IMR-90 (cell line): ENCODE data around the gene MARS1. TPM values are rescaled to one million over a fixed set of nuclear protein-coding genes. Genes with fewer than 3 reads are reported as not detected.

Source experiments
- ATAC-seq: fragments of 200-7000 bp; cut with Tn5 transposase; 2 replicates; pipeline ENCODE4 v1.9.1; 2020; ENCODE audit warnings: low read depth, mild to moderate bottlenecking, moderate library complexity
- BruUV-seq: library from RNA; stranded (reverse); fragments of 400-500 nt; replicated peaks from 2 replicates; lab custom pipeline; 2021; lab: Mats Ljungman, UMichigan
- CTCF ChIA-PET: fragments of 300-600 bp; formaldehyde crosslinking; extraction: SDS; loops from one replicate; lab custom pipeline; 2021; ENCODE audit warnings: antibody characterized with exemption; lab: Yijun Ruan, JAX
- POLR2A ChIA-PET: fragments of 300-600 bp; sonication (Branson Sonifier 250); formaldehyde crosslinking; loops from one replicate; lab custom pipeline; 2022; ENCODE audit warnings: antibody characterized with exemption; ENCODE audit not compliant: unreplicated experiment; lab: Charles Lee
- DNase-seq: peaks from one replicate; pipeline ENCODE4 v3.0.0; 2013
- H2AFZ ChIP-seq: replicated peaks from 2 replicates; pipeline ENCODE3; 2013; ENCODE audit warnings: low read length, mild to moderate bottlenecking; ENCODE audit not compliant: poor library complexity
- H2AK5ac ChIP-seq: 2 replicates; pipeline ENCODE4 v1.6.1; 2013; ENCODE audit warnings: low read depth, low read length, inconsistent platforms
- H2AK9ac ChIP-seq: replicated peaks from 2 replicates; pipeline ENCODE3; 2013; ENCODE audit warnings: mild to moderate bottlenecking, low read depth, low read length, moderate library complexity; ENCODE audit not compliant: poor library complexity
- H2BK120ac ChIP-seq: 2 replicates; pipeline ENCODE4 v1.6.1; 2013; ENCODE audit warnings: low read depth, low read length, inconsistent platforms
- H2BK15ac ChIP-seq: 3 replicates; pipeline ENCODE4 v1.6.1; 2013; ENCODE audit warnings: low read depth, low read length, inconsistent platforms
- H2BK20ac ChIP-seq: 2 replicates; pipeline ENCODE4 v1.6.1; 2013; ENCODE audit warnings: low read depth, mild to moderate bottlenecking, inconsistent platforms, low read length, moderate library complexity
- H2BK5ac ChIP-seq: 2 replicates; pipeline ENCODE4 v1.6.1; 2013; ENCODE audit warnings: mild to moderate bottlenecking, low read depth, low read length, inconsistent platforms; ENCODE audit not compliant: poor library complexity, severe bottlenecking
- H3K14ac ChIP-seq: replicated peaks from 2 replicates; pipeline ENCODE4 v1.6.1; 2013; ENCODE audit warnings: low read depth, low read length, inconsistent platforms
- H3K18ac ChIP-seq: 2 replicates; pipeline ENCODE4 v1.6.1; 2013; ENCODE audit warnings: low read depth, low read length, control low read depth
- H3K23ac ChIP-seq: 2 replicates; pipeline ENCODE4 v1.6.1; 2013; ENCODE audit warnings: low read depth, low read length, inconsistent platforms
- H3K27ac ChIP-seq: 2 replicates; pipeline ENCODE4 v1.5.1; 2013; ENCODE audit warnings: mild to moderate bottlenecking, control low read depth, low read length; ENCODE audit not compliant: insufficient read depth
- H3K27me3 ChIP-seq: 2 replicates; pipeline ENCODE4 v1.6.1; 2013; ENCODE audit warnings: low read length; ENCODE audit not compliant: control insufficient read depth, insufficient read depth
- H3K36me3 ChIP-seq: 2 replicates; pipeline ENCODE4 v1.6.1; 2013; ENCODE audit warnings: low read length, mixed read lengths; ENCODE audit not compliant: control insufficient read depth, insufficient read depth
- H3K4ac ChIP-seq: 2 replicates; pipeline ENCODE4 v1.6.1; 2013; ENCODE audit warnings: low read depth, low read length, inconsistent platforms
- H3K4me1 ChIP-seq: 2 replicates; pipeline ENCODE4 v1.6.1; 2013; ENCODE audit warnings: low read length, mixed read lengths; ENCODE audit not compliant: control insufficient read depth, insufficient read depth
- H3K4me2 ChIP-seq: 2 replicates; pipeline ENCODE4 v1.6.1; 2013; ENCODE audit warnings: low read depth, mild to moderate bottlenecking, control low read depth, low read length, moderate library complexity
- H3K4me3 ChIP-seq: 2 replicates; pipeline ENCODE4 v1.5.1; 2013; ENCODE audit warnings: low read depth, mild to moderate bottlenecking, control low read depth, low read length, moderate library complexity; ENCODE audit not compliant: insufficient read depth
- H3K56ac ChIP-seq: 2 replicates; pipeline ENCODE4 v1.6.1; 2013; ENCODE audit warnings: low read length, inconsistent platforms; ENCODE audit not compliant: insufficient read depth; ENCODE audit errors: extremely low read depth
- H3K79me1 ChIP-seq, 2 experiments: 2 replicates each; pipeline ENCODE4 v1.6.1; 2013; ENCODE audit warnings: low read length in 2 of 2, inconsistent platforms in 1 of 2, low read depth in 1 of 2
- H3K9ac ChIP-seq: 2 replicates; pipeline ENCODE4 v1.6.1; 2013; ENCODE audit warnings: low read depth, low read length, control low read depth
- H3K9me1 ChIP-seq: 2 replicates; pipeline ENCODE4 v1.6.1; 2013; ENCODE audit warnings: low read length, inconsistent platforms; ENCODE audit not compliant: insufficient read depth
- H3K9me3 ChIP-seq: 2 replicates; pipeline ENCODE4 v1.6.1; 2013; ENCODE audit warnings: low read length; ENCODE audit not compliant: control insufficient read depth, insufficient read depth
- H4K20me1 ChIP-seq: 2 replicates; pipeline ENCODE4 v1.6.1; 2013; ENCODE audit warnings: low read length, inconsistent platforms; ENCODE audit not compliant: insufficient read depth
- H4K5ac ChIP-seq: 2 replicates; pipeline ENCODE4 v1.6.1; 2013; ENCODE audit warnings: mild to moderate bottlenecking, low read depth, low read length, control low read depth
- H4K8ac ChIP-seq, 2 experiments: 2 replicates each; pipeline ENCODE4 v1.6.1; 2013; ENCODE audit warnings: low read depth in 2 of 2, low read length in 2 of 2, control low read depth in 1 of 2, inconsistent platforms in 1 of 2
- H4K91ac ChIP-seq: 2 replicates; pipeline ENCODE4 v1.6.1; 2013; ENCODE audit warnings: low read depth, low read length, inconsistent platforms; ENCODE audit not compliant: insufficient read depth
- CHD1 ChIP-seq: IDR thresholded peaks from 2 replicates; pipeline ENCODE4 v1.6.1; 2012; ENCODE audit warnings: low read depth, low read length, improper control_type of control experiment
- MAFK ChIP-seq: IDR thresholded peaks from 2 replicates; pipeline ENCODE4 v1.6.1; 2012; ENCODE audit warnings: low read depth, low read length, improper control_type of control experiment
- MXI1 ChIP-seq: IDR thresholded peaks from 2 replicates; pipeline ENCODE4 v1.6.1; 2012; ENCODE audit warnings: low read depth, mild to moderate bottlenecking, low read length, moderate library complexity, borderline replicate concordance
- RCOR1 ChIP-seq: IDR thresholded peaks from 2 replicates; pipeline ENCODE4 v1.6.1; 2012; ENCODE audit warnings: mild to moderate bottlenecking, low read length, improper control_type of control experiment; ENCODE audit not compliant: insufficient replicate concordance
- WGBS, 2 experiments: methylation state at CpG; one replicate each; pipeline versions ENCODE4 v1.1.5 to v1.1.7; 2013; ENCODE audit warnings: missing lambda C conversion rate in 2 of 2; ENCODE audit not compliant: insufficient read length in 1 of 2; ENCODE audit errors: extremely low coverage in 2 of 2; 5-methylcytosine and 5-hydroxymethylcytosine counted together
- dilution Hi-C: fragments of 300-500 bp; cut with HindIII; formaldehyde crosslinking; loops from one replicate; pipeline ENCODE4 v1.14.3; 2018; ENCODE audit warnings: low sequenced_read_pairs; ENCODE audit not compliant: unreplicated experiment
- in situ Hi-C: fragments of 300-500 bp; cut with MboI; formaldehyde crosslinking; loops from 3 replicates; pipeline ENCODE4 v1.14.3; 2019; ENCODE audit warnings: low sequenced_read_pairs, inconsistent platforms, mixed read lengths
- intact Hi-C: fragments of 100-400 bp; cut with micrococcal nuclease; formaldehyde crosslinking; loops from 2 replicates; pipeline ENCODE4 v1.10.0; 2022
- polyA plus RNA-seq, 3 experiments: library from polyadenylated mRNA; depleted of rRNA; stranded (reverse); fragments of >200 nt; gene quantifications; 2 replicates each; pipeline ENCODE4 v1.2.3, GENCODE V29; 2012; ENCODE audit warnings: low replicate concordance in 1 of 3
- total RNA-seq: library from RNA; depleted of rRNA; stranded (reverse); fragments of >200 nt; gene quantifications from 2 replicates; pipeline ENCODE4 v1.2.3, GENCODE V29; 2012
- TF ChIP-seq, protein P1 (sequence below): conservative IDR thresholded peaks from 2 replicates; pipeline ENCODE4 v1.5.1; 2012; ENCODE audit warnings: mild to moderate bottlenecking, low read depth, low read length, improper control_type of control experiment

MARS1 gene
- total and polyA plus RNA-seq, 2 of the 4 experiments (the other 2 are of a cell fraction): 156 to 164 TPM

DNA sequence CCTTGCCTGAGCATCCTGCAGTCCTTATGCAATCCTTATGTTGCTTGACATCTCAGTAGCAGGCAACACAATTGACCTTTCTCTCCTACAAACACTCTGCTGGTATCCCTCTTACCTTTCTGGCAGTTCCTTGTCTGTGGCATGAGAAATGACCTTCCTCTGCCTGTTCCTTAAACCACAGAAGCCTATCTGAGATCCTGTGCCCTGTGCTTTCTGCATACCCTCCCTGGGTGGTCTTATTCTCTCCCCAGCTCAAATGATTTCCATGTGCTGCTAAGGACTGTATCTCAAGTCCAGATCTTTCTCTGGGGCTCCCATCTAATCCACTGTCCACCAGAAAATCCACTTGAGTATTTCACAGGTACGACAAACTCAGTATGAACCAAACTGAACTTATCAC lies 6.2 kb upstream of the MARS1 start:
- H3K14ac ChIP-seq: no peak overlapping the region
- no peaks in the 10 kb centered on the region for H4K20me1 ChIP-seq
- H3K79me1 ChIP-seq: no peaks in the 10 kb centered on the region
- no peak overlapping the region for H2BK20ac ChIP-seq
- peaks cover 4% of the 10 kb centered on the region for H3K4me1 ChIP-seq
- ChIA-PET CTCF (no interaction called here), POLR2A (no interaction called here)
- H3K9ac ChIP-seq: no peak overlapping the region
- H2AK5ac ChIP-seq: no peak overlapping the region
- no peaks in the 10 kb centered on the region for H3K36me3 ChIP-seq
- H3K4ac ChIP-seq: no peak overlapping the region
- no peak overlapping the region for H3K56ac ChIP-seq
- intact Hi-C loops: no loop called here
- no TSS peak for BruUV-seq
- no peak overlapping the region for H3K4me2 ChIP-seq
- WGBS, 2 experiments: no CpG with 5 or more reads among the region's 1 CpG
- no peak overlapping the region for H3K4me3 ChIP-seq
- H2AFZ ChIP-seq: no peak overlapping the region
- no peak overlapping the region for H2AK9ac ChIP-seq
- no peaks in the 10 kb centered on the region for H3K9me3 ChIP-seq
- H2BK120ac ChIP-seq: no peak overlapping the region
- no peak overlapping the region for H3K27ac ChIP-seq
- no peak overlapping the region for H4K8ac ChIP-seq
- in situ Hi-C loops: no loop called here
- peaks cover 17% of the 10 kb centered on the region for H3K27me3 ChIP-seq
- H3K18ac ChIP-seq: no peak overlapping the region
- H2BK15ac ChIP-seq: no peak overlapping the region
- ATAC-seq: no peak
- DNase-seq: no peak
- no peaks in the 10 kb centered on the region; the same call in 1 of the 2 replicates for H3K9me1 ChIP-seq
- no peak overlapping the region for H2BK5ac ChIP-seq
- H4K5ac ChIP-seq: no peak overlapping the region
- peak overlapping the region; percentile 67; the same call in 1 of the 2 replicates for H3K23ac ChIP-seq
- dilution Hi-C loops: no loop called here
- H4K91ac ChIP-seq: no peak overlapping the region
- TF ChIP-seq RCOR1 (no peak), MAFK (no peak), MXI1 (no peak), CHD1 (no peak)
- TF ChIP-seq, protein P1, sequence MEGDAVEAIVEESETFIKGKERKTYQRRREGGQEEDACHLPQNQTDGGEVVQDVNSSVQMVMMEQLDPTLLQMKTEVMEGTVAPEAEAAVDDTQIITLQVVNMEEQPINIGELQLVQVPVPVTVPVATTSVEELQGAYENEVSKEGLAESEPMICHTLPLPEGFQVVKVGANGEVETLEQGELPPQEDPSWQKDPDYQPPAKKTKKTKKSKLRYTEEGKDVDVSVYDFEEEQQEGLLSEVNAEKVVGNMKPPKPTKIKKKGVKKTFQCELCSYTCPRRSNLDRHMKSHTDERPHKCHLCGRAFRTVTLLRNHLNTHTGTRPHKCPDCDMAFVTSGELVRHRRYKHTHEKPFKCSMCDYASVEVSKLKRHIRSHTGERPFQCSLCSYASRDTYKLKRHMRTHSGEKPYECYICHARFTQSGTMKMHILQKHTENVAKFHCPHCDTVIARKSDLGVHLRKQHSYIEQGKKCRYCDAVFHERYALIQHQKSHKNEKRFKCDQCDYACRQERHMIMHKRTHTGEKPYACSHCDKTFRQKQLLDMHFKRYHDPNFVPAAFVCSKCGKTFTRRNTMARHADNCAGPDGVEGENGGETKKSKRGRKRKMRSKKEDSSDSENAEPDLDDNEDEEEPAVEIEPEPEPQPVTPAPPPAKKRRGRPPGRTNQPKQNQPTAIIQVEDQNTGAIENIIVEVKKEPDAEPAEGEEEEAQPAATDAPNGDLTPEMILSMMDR: no peak
